ENCODE results near the gene FKBP3.

FKBP3 gene

DNA sequence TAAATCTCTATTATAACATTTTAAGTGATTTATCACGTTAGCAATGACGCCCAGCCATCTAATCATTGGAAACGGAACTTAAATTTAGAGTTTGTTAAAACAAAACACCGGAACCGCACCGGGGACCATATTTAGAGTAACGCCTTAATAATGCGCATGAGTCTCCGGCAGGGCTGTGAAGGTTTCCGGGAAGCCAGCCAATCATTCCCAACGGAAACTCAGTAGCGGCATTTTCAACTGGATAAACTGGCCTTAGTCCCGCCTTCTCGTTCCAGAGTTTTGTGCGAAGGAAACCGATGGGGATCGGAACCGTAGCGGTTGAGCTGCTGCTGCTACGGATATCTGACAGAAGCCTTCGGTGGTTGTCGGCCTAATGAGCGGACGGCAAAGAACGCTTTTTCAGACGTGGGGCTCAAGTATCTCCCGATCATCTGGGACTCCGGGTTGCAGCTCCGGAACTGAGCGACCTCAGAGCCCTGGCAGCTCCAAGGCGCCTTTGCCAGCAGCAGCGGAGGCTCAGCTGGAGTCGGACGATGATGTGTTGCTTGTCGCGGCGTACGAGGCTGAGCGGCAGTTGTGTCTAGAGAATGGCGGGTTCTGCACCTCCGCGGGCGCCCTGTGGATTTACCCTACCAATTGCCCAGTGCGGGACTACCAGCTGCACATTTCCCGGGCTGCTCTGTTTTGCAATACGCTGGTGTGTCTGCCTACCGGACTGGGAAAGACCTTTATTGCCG lies 1.5 kb upstream of the FKBP3 start, which contains the start of gene FANCM:
Gene FANCM (plus strand): TSS at position 272 of the 737 bp plus-strand sequence. CDS start 102 bp downstream, at position 374.
- Histone ChIP-seq H3K9ac (ENCODE audit: low read length) (peak within 1 kb of the TSS; percentile 88), H3K27me3 (ENCODE audit: low read depth, low read length) (no peaks in the 10 kb centered on the region), H2AFZ (ENCODE audit: low read depth, low read length) (peak within 1 kb of the TSS; percentile 96), H3K36me3 (replicated peaks; ENCODE audit: low read depth, low read length) (no peaks in the 10 kb centered on the region), H3K4me1 (ENCODE audit: low read length) (peaks cover 21% of the 10 kb centered on the region), H3K79me2 (ENCODE audit: low read length) (peaks cover 83% of the 10 kb centered on the region), H4K20me1 (ENCODE audit: insufficient read depth, low read length) (no peaks in the 10 kb centered on the region; the same call in 1 of the 2 replicates), H3K27ac (ENCODE audit: low read length) (peak within 1 kb of the TSS; percentile 90), H3K4me2 (ENCODE audit: low read length) (peak within 1 kb of the TSS; percentile 86), H3K4me3 (ENCODE audit: low read length) (peak within 1 kb of the TSS; percentile 91), H3K9me3 (ENCODE audit: insufficient read depth, low read length) (no peaks in the 10 kb centered on the region)
- TF ChIP-seq, protein P1, sequence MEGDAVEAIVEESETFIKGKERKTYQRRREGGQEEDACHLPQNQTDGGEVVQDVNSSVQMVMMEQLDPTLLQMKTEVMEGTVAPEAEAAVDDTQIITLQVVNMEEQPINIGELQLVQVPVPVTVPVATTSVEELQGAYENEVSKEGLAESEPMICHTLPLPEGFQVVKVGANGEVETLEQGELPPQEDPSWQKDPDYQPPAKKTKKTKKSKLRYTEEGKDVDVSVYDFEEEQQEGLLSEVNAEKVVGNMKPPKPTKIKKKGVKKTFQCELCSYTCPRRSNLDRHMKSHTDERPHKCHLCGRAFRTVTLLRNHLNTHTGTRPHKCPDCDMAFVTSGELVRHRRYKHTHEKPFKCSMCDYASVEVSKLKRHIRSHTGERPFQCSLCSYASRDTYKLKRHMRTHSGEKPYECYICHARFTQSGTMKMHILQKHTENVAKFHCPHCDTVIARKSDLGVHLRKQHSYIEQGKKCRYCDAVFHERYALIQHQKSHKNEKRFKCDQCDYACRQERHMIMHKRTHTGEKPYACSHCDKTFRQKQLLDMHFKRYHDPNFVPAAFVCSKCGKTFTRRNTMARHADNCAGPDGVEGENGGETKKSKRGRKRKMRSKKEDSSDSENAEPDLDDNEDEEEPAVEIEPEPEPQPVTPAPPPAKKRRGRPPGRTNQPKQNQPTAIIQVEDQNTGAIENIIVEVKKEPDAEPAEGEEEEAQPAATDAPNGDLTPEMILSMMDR (IDR thresholded peaks at IDR 0.05; ENCODE audit: low read depth, low read length), result no peak
- no peak for TF ChIP-seq EZH2phosphoT487 (IDR thresholded peaks at IDR 0.05; ENCODE audit: low read depth)

DNA sequence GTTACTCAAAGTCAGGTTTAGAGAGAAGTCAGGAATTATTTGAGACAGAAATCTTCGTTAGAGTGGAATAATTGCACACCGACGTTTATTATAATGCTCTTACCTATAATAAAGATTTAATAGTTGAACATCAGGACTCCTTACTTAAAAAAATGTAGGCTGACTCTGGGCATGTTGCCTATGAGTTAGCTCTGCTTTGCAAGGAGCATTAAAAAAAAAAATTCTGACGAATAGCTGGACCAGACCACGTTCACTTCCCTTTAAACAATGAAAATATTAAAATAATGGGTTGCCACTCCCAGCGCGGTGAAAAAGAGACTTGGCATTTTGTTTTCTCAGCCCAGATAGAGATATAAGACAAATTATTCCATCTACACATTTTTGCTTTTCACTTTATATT lies 875 bp upstream of the FKBP3 start:
- no peaks in the 10 kb centered on the region for H3K9me3 ChIP-seq (ENCODE audit: insufficient read depth, low read length)
- peak overlapping the region; percentile 86 for H3K4me2 ChIP-seq (ENCODE audit: low read length)
- H3K4me3 ChIP-seq (ENCODE audit: low read length), result peak overlapping the region; percentile 91
- TF ChIP-seq EZH2phosphoT487 (IDR thresholded peaks at IDR 0.05; ENCODE audit: low read depth), result no peak
- TF ChIP-seq, protein P1 (IDR thresholded peaks at IDR 0.05; ENCODE audit: low read depth, low read length), result no peak
- peak overlapping the region; percentile 88 for H3K9ac ChIP-seq (ENCODE audit: low read length)
- H3K27ac ChIP-seq (ENCODE audit: low read length), result peak overlapping the region; percentile 90
- peaks cover 83% of the 10 kb centered on the region for H3K79me2 ChIP-seq (ENCODE audit: low read length)
- no peaks in the 10 kb centered on the region; the same call in 1 of the 2 replicates for H4K20me1 ChIP-seq (ENCODE audit: insufficient read depth, low read length)
- peak overlapping the region; percentile 96 for H2AFZ ChIP-seq (ENCODE audit: low read depth, low read length)
- H3K36me3 ChIP-seq (replicated peaks; ENCODE audit: low read depth, low read length), result no peaks in the 10 kb centered on the region
- H3K27me3 ChIP-seq (ENCODE audit: low read depth, low read length), result no peaks in the 10 kb centered on the region
- peaks cover 21% of the 10 kb centered on the region for H3K4me1 ChIP-seq (ENCODE audit: low read length)

DNA sequence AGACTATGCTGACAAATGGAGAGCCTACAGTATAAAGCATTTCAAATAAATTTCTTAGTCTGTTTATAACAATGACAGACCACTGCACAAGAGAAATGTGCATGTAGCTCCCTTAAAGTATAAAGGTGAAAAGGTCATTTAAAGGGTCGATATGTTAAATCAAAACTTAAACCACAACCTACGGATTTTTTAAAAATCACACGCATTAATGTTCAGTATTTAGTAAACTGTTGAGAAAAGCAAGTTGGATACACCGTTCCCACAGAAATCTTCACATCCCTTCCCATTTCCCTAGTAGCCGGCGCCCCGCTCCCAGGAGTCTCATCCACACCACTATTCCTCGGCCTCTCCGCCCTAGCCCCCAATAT lies 614 bp downstream of the FKBP3 start:
- Histone ChIP-seq H3K4me3 (ENCODE audit: low read length) (peak overlapping the region; percentile 91), H3K27ac (ENCODE audit: low read length) (peak overlapping the region; percentile 56), H3K9ac (ENCODE audit: low read length) (peak overlapping the region; percentile 94), H3K27me3 (ENCODE audit: low read depth, low read length) (no peaks in the 10 kb centered on the region), H3K4me2 (ENCODE audit: low read length) (peak overlapping the region; percentile 90), H3K9me3 (ENCODE audit: insufficient read depth, low read length) (no peaks in the 10 kb centered on the region), H4K20me1 (ENCODE audit: insufficient read depth, low read length) (no peaks in the 10 kb centered on the region; the same call in 1 of the 2 replicates), H3K36me3 (replicated peaks; ENCODE audit: low read depth, low read length) (peaks cover 10% of the 10 kb centered on the region), H3K4me1 (ENCODE audit: low read length) (peaks cover 16% of the 10 kb centered on the region), H3K79me2 (ENCODE audit: low read length) (peaks cover 68% of the 10 kb centered on the region), H2AFZ (ENCODE audit: low read depth, low read length) (peak overlapping the region; percentile 71)
- TF ChIP-seq EZH2phosphoT487 (IDR thresholded peaks at IDR 0.05; ENCODE audit: low read depth), result no peak
- TF ChIP-seq, protein P1 (IDR thresholded peaks at IDR 0.05; ENCODE audit: low read depth, low read length), result no peak

DNA sequence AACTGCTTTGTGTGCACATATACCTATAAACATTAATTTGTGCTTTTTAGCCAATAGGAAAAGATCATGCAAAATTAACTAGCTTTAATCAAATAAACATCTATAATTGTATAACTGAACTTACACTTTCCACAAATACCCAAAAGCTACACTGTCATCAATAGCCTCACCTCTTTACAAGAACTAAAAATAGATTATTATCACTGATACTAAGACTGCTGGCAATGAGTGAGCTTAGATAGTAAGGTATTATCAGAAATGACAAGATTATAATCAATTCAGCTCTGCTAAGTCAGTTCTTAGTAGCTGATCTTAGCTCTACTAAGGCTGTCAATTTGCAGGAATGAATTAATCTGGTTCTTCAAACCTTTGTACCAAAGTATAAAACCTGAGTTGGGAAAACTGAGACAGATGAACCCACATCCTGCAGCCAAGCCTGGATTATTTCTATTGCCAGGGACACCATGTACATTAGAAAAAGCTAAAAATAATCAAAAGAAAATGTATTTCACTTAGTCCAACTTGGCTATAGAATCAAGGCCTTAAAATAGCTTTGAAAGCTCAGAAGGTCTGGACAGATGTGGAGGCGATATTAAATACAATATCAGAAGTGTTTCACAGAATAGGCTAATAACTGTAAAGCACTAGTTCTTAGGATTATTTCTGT lies 5.2 kb downstream of the FKBP3 start:
- Histone ChIP-seq H3K79me2 (ENCODE audit: low read length) (peaks cover 45% of the 10 kb centered on the region), H3K36me3 (replicated peaks; ENCODE audit: low read depth, low read length) (peaks cover 19% of the 10 kb centered on the region)
- TF ChIP-seq, protein P1 (IDR thresholded peaks at IDR 0.05; ENCODE audit: low read depth, low read length), result no peak
- no peak for TF ChIP-seq EZH2phosphoT487 (IDR thresholded peaks at IDR 0.05; ENCODE audit: low read depth)

More for the DNA sequence above, 5.2 kb downstream of the FKBP3 start:
- H4K20me1 ChIP-seq (ENCODE audit: insufficient read depth, low read length), result no peaks in the 10 kb centered on the region
- H3K4me2 ChIP-seq (ENCODE audit: low read length), result no peak overlapping the region
- H3K4me1 ChIP-seq (ENCODE audit: low read length), result peaks cover 2% of the 10 kb centered on the region; the same call in 1 of the 2 replicates
- H3K27me3 ChIP-seq (ENCODE audit: low read depth, low read length), result no peaks in the 10 kb centered on the region
- H3K9me3 ChIP-seq (ENCODE audit: insufficient read depth, low read length), result no peaks in the 10 kb centered on the region
- no peak overlapping the region for H3K27ac ChIP-seq (ENCODE audit: low read length)
- no peak overlapping the region for H3K9ac ChIP-seq (ENCODE audit: low read length)
- no peak overlapping the region for H3K4me3 ChIP-seq (ENCODE audit: low read length)
- H2AFZ ChIP-seq (ENCODE audit: low read depth, low read length), result no peak overlapping the region

Data from OCI-LY3 (cell line).